GM12878 (cell line): ENCODE measurements around the gene PSMD1. TPM values are rescaled to one million over a fixed set of nuclear protein-coding genes. Genes with fewer than 3 reads are reported as not detected.

Experiments used
- ATAC-seq: fragments of 200-7000 bp; cut with Tn5 transposase; 3 replicates; pipeline ENCODE4 v1.9.1; 2020; ENCODE audit warnings: mild to moderate bottlenecking, moderate library complexity
- BruUV-seq: library from RNA; stranded (reverse); fragments of 400-500 nt; replicated peaks from 2 replicates; lab custom pipeline; 2021; lab: Mats Ljungman, UMichigan
- CTCF ChIA-PET: fragments of 300-600 bp; sonication (Branson Sonifier 250); formaldehyde crosslinking; extraction: SDS; loops from one replicate; lab custom pipeline; 2021; ENCODE audit warnings: inconsistent platforms; lab: Yijun Ruan, JAX
- POLR2A ChIA-PET: fragments of 350-600 bp; formaldehyde crosslinking; extraction: SDS; loops from one replicate; lab custom pipeline; 2021; ENCODE audit warnings: inconsistent platforms; lab: Charles Lee
- RAD21 ChIA-PET: fragments of 300-600 bp; sonication (Branson Sonifier 250); formaldehyde crosslinking; loops from one replicate; lab custom pipeline; 2023; ENCODE audit warnings: antibody characterized with exemption; ENCODE audit not compliant: unreplicated experiment; lab: Charles Lee
- SMC1A ChIA-PET: fragments of 300-600 bp; sonication (Branson Sonifier 250); formaldehyde crosslinking; loops from one replicate; lab custom pipeline; 2023; ENCODE audit not compliant: unreplicated experiment, uncharacterized antibody; lab: Charles Lee
- DNase-seq: peaks from one replicate; pipeline ENCODE4 v3.0.0-alpha.2; 2011; ENCODE audit warnings: low read depth, low spot score
- FAIRE-seq: peaks from 3 replicates; lab custom pipeline; 2011; peaks lifted over from hg19 to GRCh38; lab: Jason Lieb, UNC
- H2AFZ ChIP-seq: 2 replicates; pipeline ENCODE4 v1.6.0; 2011; ENCODE audit warnings: low read depth, low read length, control low read depth; ENCODE audit not compliant: control insufficient read depth
- H3K27ac ChIP-seq: 2 replicates; pipeline ENCODE4 v1.5.1; 2011; ENCODE audit warnings: control low read depth; ENCODE audit not compliant: control insufficient read depth, insufficient read depth
- H3K27me3 ChIP-seq, 2 experiments: replicated peaks in 1 of 2; 2 replicates each; pipeline versions ENCODE4 v1.6.0 to v1.6.1; 2011; ENCODE audit warnings: low read length in 1 of 2; ENCODE audit not compliant: control insufficient read depth in 2 of 2, insufficient read depth in 2 of 2
- H3K36me3 ChIP-seq, 2 experiments: 2 replicates each; pipeline ENCODE4 v1.5.1; 2011; ENCODE audit warnings: low read length in 1 of 2; ENCODE audit not compliant: control insufficient read depth in 2 of 2, insufficient read depth in 2 of 2
- H3K4me1 ChIP-seq: 2 replicates; pipeline ENCODE4 v1.6.1; 2011; ENCODE audit warnings: mild to moderate bottlenecking, low read length, moderate library complexity, mixed read lengths; ENCODE audit not compliant: control insufficient read depth, insufficient read depth
- H3K4me2 ChIP-seq: 2 replicates; pipeline ENCODE4 v1.6.0; 2011; ENCODE audit warnings: control low read depth; ENCODE audit not compliant: control insufficient read depth, insufficient read depth
- H3K4me3 ChIP-seq: fragments of 200-600 bp; sonication (generic); 2 replicates; pipeline ENCODE4 v1.5.1; 2016
- H3K79me2 ChIP-seq: 2 replicates; pipeline ENCODE4 v1.6.0; 2011; ENCODE audit warnings: low read length; ENCODE audit not compliant: control insufficient read depth, insufficient read depth
- H3K9ac ChIP-seq: 2 replicates; pipeline ENCODE4 v1.8.0; 2011; ENCODE audit warnings: low read length, control low read depth, mixed read lengths; ENCODE audit not compliant: control insufficient read depth, insufficient read depth
- H3K9me3 ChIP-seq: replicated peaks from 3 replicates; pipeline ENCODE4 v1.5.1; 2011; ENCODE audit warnings: mild to moderate bottlenecking, low read length; ENCODE audit not compliant: control insufficient read depth, insufficient read depth
- H4K20me1 ChIP-seq: 2 replicates; pipeline ENCODE4 v1.6.0; 2011; ENCODE audit not compliant: control insufficient read depth, insufficient read depth
- BACH1 ChIP-seq: fragments of 450-650 bp; IDR thresholded peaks from 2 replicates; pipeline ENCODE4 v1.6.1; 2017; ENCODE audit warnings: mild to moderate bottlenecking, borderline replicate concordance
- MTA2 ChIP-seq: fragments of 450-650 bp; IDR thresholded peaks from 2 replicates; pipeline ENCODE4 v1.6.1; 2016; ENCODE audit warnings: low read depth, mild to moderate bottlenecking, moderate library complexity
- NR2C1 ChIP-seq: fragments of 450-650 bp; IDR thresholded peaks from 2 replicates; pipeline ENCODE4 v1.6.1; 2017; ENCODE audit warnings: antibody characterized with exemption, mild to moderate bottlenecking, moderate library complexity
- NR2C2 ChIP-seq: IDR thresholded peaks from 2 replicates; pipeline ENCODE4 v1.6.1; 2011; ENCODE audit warnings: borderline replicate concordance, low read depth; ENCODE audit not compliant: control insufficient read depth, insufficient read length
- POLR2AphosphoS5 ChIP-seq: IDR thresholded peaks from 2 replicates; pipeline ENCODE4 v1.6.1; 2011; ENCODE audit warnings: mild to moderate bottlenecking, low read length, inconsistent platforms
- RAD51 ChIP-seq: fragments of 450-650 bp; IDR thresholded peaks from 2 replicates; pipeline ENCODE4 v1.6.1; 2016; ENCODE audit warnings: moderate library complexity, mild to moderate bottlenecking, inconsistent platforms
- RELB ChIP-seq: fragments of 450-650 bp; IDR thresholded peaks from 2 replicates; pipeline ENCODE4 v1.6.1; 2017; ENCODE audit warnings: low read depth, mild to moderate bottlenecking, moderate library complexity
- RFX5 ChIP-seq: IDR thresholded peaks from 2 replicates; pipeline ENCODE4 v1.6.1; 2011; ENCODE audit warnings: low read depth, low read length, improper control_type of control experiment
- SREBF1 ChIP-seq: IDR thresholded peaks from 2 replicates; pipeline ENCODE4 v1.6.1; 2012; ENCODE audit warnings: mild to moderate bottlenecking, low read length
- ZNF217 ChIP-seq: fragments of 450-650 bp; IDR thresholded peaks from 2 replicates; pipeline ENCODE4 v1.6.1; 2017; ENCODE audit warnings: antibody characterized with exemption, mild to moderate bottlenecking
- ZNF622 ChIP-seq: fragments of 450-650 bp; IDR thresholded peaks from 2 replicates; pipeline ENCODE4 v1.6.1; 2017; ENCODE audit warnings: mild to moderate bottlenecking, inconsistent platforms
- WGBS: methylation state at CpG from one replicate; pipeline ENCODE4 v1.1.6; 2016; ENCODE audit warnings: low lambda C conversion rate; ENCODE audit not compliant: insufficient replicate concordance, insufficient coverage; ENCODE audit errors: missing lambda C conversion rate; 5-methylcytosine and 5-hydroxymethylcytosine counted together
- in situ Hi-C: fragments of 300-500 bp; cut with MboI; formaldehyde crosslinking; loops from 9 replicates; pipeline ENCODE4 v1.14.3; 2018; ENCODE audit warnings: mixed read lengths
- intact Hi-C: fragments of 100-400 bp; cut with micrococcal nuclease; formaldehyde crosslinking; loops from one replicate; pipeline ENCODE4 v1.14.2; 2022; ENCODE audit not compliant: unreplicated experiment
- polyA plus RNA-seq, 11 experiments: library from polyadenylated mRNA; depleted of rRNA in 4 of 11; unstranded in 6 of 11; stranded (reverse) in 5 of 11; fragments of >200 nt; fragmentation: Nextera tagmentation in 4 of 11; fragmentation: Illumina TruSeq in 1 of 11; extraction: Ambion mirVana in 4 of 11; extraction: Trizol in 1 of 11; gene quantifications; 1 replicate in 1 of 11; 2 replicates in 10 of 11; pipeline versions ENCODE4 v1.2.1 to v1.2.3, GENCODE V29; 2011 to 2016; ENCODE audit warnings: inconsistent platforms in 2 of 11, missing spikeins in 2 of 11, low read depth in 1 of 11
- total RNA-seq, 4 experiments: library from RNA; depleted of rRNA in 3 of 4; stranded (reverse); fragments of >200 nt in 3 of 4; fragmentation: Illumina TruSeq in 1 of 4; extraction: Trizol in 1 of 4; gene quantifications; 2 replicates each; pipeline versions ENCODE4 v1.2.1 to v1.2.3, GENCODE V29; 2013 to 2021
- TF ChIP-seq, protein P1 (sequence below): fragments of 150-350 bp; IDR thresholded peaks from 2 replicates; pipeline ENCODE4 v1.6.1; 2016; ENCODE audit warnings: low read depth, low read length
- TF ChIP-seq, protein P2 (sequence below): fragments of 450-650 bp; IDR thresholded peaks from 2 replicates; pipeline ENCODE4 v1.6.1; 2017; ENCODE audit warnings: mild to moderate bottlenecking
- TF ChIP-seq, protein P3 (sequence below): fragments of 450-650 bp; formaldehyde crosslinking; IDR thresholded peaks from 2 replicates; pipeline ENCODE4 v1.4.0; 2020; ENCODE audit warnings: mild to moderate bottlenecking, moderate library complexity

The PSMD1 gene
- total and polyA plus RNA-seq, 10 of the 15 experiments (the other 5 are each of a cell fraction or from before 2014, with no cell fraction given): 87.4 to 220 (median 139) TPM

DNA sequence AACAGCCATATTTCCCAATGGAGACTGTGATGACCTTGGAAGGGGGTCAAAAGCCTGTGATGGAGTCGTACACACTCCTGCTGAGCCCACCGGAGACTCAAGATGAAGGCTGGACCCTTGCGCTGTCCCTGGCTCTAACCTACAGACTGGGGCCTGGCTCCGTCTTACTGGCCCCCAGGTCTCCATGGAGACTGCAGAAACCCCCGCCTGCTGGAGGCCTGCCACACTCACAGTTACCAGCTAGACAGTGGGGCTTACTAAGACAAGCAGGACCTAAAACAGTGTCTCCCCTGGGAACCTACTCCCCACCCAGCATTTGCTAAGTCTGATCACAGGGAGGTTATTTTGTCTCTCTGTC is 9.8 kb upstream of the PSMD1 start:
- Histone ChIP-seq H3K9ac (no peak overlapping the region), H3K79me2 (no peaks in the 10 kb centered on the region), H3K27me3 (peaks cover 0 to 2% of the 10 kb centered on the region in 2 experiments; a peak in 2 of 4 replicates), H2AFZ (no peak overlapping the region), H3K27ac (no peak overlapping the region), H3K36me3 (no peaks in the 10 kb centered on the region), H3K4me2 (no peak overlapping the region), H4K20me1 (no peaks in the 10 kb centered on the region), H3K4me1 (no peaks in the 10 kb centered on the region), H3K4me3 (no peak overlapping the region), H3K9me3 (no peaks in the 10 kb centered on the region)
- RAD21 ChIA-PET: no interaction called here
- intact Hi-C loops: no loop called here
- CTCF ChIA-PET: interaction anchor here (2.1 to 2.9 kb wide), 2 partner anchors 11 to 196 kb away, joined by 5 to 9 read pairs; partner anchors contain the start of gene PSMD1
- peak; percentile 52 for ATAC-seq
- no peak for FAIRE-seq
- WGBS: 37% methylated on average over 5 of the region's 5 CpGs
- SMC1A ChIA-PET: interaction anchor here (1.0 kb wide), 1 partner anchor 222 kb away, joined by 3 read pairs; no protein-coding TSS in a partner anchor
- TF ChIP-seq RAD51 (no peak), BACH1 (no peak), NR2C2 (no peak), RELB (no peak), ZNF217 (no peak), POLR2AphosphoS5 (no peak), SREBF1 (no peak), NR2C1 (no peak), MTA2 (no peak), ZNF622 (no peak), RFX5 (no peak)
- TF ChIP-seq, protein P1, sequence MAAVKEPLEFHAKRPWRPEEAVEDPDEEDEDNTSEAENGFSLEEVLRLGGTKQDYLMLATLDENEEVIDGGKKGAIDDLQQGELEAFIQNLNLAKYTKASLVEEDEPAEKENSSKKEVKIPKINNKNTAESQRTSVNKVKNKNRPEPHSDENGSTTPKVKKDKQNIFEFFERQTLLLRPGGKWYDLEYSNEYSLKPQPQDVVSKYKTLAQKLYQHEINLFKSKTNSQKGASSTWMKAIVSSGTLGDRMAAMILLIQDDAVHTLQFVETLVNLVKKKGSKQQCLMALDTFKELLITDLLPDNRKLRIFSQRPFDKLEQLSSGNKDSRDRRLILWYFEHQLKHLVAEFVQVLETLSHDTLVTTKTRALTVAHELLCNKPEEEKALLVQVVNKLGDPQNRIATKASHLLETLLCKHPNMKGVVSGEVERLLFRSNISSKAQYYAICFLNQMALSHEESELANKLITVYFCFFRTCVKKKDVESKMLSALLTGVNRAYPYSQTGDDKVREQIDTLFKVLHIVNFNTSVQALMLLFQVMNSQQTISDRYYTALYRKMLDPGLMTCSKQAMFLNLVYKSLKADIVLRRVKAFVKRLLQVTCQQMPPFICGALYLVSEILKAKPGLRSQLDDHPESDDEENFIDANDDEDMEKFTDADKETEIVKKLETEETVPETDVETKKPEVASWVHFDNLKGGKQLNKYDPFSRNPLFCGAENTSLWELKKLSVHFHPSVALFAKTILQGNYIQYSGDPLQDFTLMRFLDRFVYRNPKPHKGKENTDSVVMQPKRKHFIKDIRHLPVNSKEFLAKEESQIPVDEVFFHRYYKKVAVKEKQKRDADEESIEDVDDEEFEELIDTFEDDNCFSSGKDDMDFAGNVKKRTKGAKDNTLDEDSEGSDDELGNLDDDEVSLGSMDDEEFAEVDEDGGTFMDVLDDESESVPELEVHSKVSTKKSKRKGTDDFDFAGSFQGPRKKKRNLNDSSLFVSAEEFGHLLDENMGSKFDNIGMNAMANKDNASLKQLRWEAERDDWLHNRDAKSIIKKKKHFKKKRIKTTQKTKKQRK: no peak
- TF ChIP-seq, protein P2, sequence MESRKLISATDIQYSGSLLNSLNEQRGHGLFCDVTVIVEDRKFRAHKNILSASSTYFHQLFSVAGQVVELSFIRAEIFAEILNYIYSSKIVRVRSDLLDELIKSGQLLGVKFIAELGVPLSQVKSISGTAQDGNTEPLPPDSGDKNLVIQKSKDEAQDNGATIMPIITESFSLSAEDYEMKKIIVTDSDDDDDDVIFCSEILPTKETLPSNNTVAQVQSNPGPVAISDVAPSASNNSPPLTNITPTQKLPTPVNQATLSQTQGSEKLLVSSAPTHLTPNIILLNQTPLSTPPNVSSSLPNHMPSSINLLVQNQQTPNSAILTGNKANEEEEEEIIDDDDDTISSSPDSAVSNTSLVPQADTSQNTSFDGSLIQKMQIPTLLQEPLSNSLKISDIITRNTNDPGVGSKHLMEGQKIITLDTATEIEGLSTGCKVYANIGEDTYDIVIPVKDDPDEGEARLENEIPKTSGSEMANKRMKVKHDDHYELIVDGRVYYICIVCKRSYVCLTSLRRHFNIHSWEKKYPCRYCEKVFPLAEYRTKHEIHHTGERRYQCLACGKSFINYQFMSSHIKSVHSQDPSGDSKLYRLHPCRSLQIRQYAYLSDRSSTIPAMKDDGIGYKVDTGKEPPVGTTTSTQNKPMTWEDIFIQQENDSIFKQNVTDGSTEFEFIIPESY: no peak
- TF ChIP-seq, protein P3, sequence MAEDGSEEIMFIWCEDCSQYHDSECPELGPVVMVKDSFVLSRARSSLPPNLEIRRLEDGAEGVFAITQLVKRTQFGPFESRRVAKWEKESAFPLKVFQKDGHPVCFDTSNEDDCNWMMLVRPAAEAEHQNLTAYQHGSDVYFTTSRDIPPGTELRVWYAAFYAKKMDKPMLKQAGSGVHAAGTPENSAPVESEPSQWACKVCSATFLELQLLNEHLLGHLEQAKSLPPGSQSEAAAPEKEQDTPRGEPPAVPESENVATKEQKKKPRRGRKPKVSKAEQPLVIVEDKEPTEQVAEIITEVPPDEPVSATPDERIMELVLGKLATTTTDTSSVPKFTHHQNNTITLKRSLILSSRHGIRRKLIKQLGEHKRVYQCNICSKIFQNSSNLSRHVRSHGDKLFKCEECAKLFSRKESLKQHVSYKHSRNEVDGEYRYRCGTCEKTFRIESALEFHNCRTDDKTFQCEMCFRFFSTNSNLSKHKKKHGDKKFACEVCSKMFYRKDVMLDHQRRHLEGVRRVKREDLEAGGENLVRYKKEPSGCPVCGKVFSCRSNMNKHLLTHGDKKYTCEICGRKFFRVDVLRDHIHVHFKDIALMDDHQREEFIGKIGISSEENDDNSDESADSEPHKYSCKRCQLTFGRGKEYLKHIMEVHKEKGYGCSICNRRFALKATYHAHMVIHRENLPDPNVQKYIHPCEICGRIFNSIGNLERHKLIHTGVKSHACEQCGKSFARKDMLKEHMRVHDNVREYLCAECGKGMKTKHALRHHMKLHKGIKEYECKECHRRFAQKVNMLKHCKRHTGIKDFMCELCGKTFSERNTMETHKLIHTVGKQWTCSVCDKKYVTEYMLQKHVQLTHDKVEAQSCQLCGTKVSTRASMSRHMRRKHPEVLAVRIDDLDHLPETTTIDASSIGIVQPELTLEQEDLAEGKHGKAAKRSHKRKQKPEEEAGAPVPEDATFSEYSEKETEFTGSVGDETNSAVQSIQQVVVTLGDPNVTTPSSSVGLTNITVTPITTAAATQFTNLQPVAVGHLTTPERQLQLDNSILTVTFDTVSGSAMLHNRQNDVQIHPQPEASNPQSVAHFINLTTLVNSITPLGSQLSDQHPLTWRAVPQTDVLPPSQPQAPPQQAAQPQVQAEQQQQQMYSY (CRISPR knock-in tag): no peak
- POLR2A ChIA-PET: no interaction called here
- BruUV-seq: no TSS peak
- in situ Hi-C loops: no loop called here
- no peak for DNase-seq
